Inferior parietal cortex (tissue), 1 donor: ENCODE results near the gene VAMP1.
A peak's percentile ranks its signal among the peaks of the same experiment; 100 is the strongest.

Source experiments
- DNase-seq: peaks from one replicate; pipeline ENCODE4 v3.0.0-alpha.2; 2016; ENCODE audit errors: extremely low spot score

Gene VAMP1

DNA sequence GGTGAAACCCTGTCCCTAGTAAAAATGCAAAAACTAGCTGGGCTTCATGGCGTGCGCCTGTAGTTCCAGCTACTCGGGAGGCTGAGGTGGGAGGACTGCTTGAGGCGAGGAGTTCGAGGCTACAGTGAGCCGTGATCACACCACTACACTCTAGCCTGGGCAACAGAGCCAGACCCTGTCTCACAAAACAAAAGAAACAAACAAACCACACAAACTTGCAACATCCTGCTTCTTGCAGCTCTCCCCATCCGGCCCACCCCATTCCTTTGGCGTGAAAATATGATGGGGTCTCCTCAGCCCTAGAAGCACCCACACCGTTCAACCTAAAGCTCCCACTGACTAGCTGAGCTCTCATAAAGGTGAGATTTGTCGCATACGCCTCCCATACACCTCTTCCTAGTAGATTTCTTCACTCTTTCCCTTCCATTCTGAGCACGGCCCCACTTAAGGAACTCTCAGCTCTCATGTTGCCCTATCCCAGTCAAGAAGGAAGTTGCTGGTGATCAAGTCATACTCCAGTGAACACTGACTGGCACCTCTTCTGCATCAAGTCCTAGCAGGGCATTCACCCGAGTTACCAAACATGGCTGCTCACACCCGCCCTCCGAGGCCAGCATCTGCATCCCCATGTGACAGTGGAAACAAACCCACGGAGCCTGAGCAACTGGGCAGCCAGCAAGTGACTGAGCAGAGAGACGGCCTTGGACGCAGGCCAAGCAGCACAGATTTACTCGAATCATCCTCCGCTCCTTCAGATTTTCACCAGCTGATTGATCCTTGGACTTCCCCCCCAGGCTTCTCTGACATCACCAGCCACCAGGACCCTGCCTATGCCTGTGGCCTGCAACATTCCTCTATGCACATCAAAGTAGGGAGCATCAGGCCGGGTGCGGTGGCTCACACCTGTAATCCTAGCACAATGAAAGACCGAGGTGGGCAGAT is 44.6 kb downstream of the VAMP1 start:
- DNase-seq, result no peak

DNA sequence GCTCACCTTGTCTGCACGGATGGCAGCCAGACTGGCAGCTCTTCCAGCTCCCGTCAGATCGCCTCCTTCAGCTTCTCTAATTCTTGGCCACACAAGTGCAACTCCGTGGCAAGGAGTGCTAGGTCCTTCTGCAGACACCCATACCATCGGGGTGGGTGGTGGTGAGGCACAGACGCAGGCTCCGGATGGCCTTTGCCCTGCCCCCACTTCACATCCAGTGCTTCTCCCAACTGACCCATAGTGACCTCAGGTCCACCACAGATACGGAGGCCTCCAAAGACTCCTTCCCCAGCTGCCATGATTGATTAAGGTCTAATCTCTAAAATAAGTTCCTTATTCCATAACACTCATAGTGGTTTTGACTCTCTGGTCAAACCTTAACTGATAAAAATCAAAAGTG is 45.6 kb downstream of the VAMP1 start:
- DNase-seq, result no peak

DNA sequence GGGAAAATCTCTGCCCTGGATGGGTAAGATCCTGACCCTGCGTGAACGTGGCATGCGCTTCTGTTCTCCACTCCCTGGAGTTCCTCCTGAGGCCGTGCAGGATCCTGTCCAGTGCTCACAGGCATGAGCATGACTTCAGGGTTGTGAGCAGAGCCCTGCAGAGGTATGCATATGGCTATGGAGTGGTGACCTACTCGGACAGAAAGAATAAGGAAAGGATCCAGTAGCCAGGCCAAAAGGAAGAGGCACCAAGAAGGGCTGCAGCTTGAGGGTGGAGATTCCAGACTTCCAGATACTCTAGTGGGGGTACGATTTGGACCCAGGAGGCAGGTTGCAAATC is 46.5 kb downstream of the VAMP1 start:
- no peak for DNase-seq

DNA sequence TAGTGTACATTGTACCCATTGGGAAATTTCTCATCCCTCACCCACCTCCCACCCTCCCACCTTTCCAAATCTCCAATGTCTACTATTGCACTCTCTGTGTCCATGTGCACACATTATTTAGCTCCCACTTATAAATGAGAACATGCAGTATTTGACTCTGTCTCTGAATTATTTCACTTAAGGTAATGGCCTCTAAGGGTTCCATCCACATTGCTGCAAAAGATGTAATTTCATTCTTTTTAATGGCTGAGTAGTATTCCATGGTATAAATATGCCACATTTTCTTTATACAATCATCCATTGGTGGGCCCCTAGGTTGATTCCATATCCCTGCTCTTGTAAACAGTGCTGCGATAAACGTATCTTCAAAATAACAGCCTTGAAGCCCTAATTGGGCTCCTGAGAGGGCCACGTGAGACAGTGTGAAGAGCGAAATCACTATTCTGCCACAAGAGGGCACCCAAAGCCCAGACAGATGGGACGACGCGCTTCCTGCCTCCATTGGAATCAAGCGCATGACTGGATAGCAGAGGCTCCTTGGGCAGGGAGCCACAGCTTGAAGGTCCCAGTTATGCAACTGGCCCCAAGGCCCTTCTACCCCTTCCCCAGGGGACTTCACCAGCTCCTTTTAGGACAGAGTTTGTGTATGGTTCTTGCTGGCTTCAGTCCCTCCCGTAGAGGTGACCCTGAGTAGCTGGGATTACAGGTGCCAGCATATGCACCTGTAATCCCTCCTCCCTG is 47.0 kb downstream of the VAMP1 start:
- DNase-seq, result peak; percentile 91

DNA sequence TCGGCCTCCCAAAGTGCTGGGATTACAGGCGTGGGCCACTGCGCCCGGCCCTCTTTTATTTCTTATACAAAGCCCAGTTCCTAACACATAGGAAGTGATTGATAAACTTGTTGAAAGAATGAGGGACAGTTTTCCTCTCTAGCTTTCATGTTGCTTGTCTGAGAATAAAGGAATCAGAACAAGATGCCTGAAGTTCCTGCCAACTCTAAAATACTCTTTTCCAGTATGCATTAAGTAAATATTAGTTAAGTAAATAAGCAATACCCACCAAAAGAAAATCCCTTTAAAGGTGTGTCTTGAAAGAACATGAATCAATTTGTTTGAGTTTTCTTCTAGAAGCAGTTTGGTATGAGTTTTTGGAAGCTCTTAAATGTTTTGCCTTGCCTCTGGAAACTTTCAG is 50.1 kb downstream of the VAMP1 start:
- no peak for DNase-seq

DNA sequence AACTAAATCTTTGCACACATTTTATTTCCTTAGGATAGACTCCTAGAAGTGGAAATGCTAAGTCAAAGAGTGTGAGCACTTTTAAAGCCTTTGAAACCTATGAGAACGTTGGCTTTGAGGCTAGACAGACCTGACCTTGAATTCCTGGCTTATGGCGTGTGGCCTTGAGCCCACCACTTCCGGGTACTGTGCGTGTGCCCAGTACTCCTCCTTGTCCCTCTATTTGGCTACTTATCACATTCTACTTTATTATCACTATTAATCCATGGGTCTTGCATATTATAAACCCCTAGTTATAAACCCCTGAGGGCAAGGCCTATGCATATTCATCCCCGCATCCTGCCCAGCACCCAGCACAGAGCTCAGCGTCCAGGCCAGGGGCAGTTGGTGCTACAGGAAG is 51.7 kb downstream of the VAMP1 start:
- no peak for DNase-seq

DNA sequence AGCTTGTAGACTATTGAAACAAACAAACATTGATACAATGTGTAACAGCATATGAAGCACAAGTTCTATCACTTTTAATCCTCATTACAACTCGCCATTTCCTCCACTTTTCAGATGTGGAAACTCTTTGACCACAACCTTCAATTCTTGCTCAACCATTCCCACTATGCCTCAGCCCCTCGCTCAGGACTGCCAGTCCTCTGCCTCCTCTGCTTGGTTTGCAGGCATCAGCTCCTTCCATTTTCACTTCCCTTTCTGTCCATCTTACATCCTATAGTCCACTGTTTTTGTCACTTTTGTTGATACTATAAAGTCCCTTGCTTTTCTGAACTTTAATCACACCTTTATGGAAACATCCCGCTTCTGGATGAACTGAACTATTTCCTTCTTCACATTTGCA is 53.9 kb downstream of the VAMP1 start:
- no peak for DNase-seq
